A549 (cell line): ENCODE data around the gene MORF4L1.

ENCODE experiments used
- BHLHE40 ChIP-seq: IDR thresholded peaks from 2 replicates; pipeline ENCODE4 v1.6.1; 2012; ENCODE audit warnings: low read depth, low read length, inconsistent platforms
- CEBPB ChIP-seq, 2 experiments: fragments of >200 bp in 1 of 2; sonication (Bioruptor Twin) in 1 of 2; formaldehyde crosslinking in 1 of 2; IDR thresholded peaks; 2 replicates each; pipeline ENCODE4 v1.6.1; 2012 to 2016
- CTCF ChIP-seq: fragments of >200 bp; sonication (Bioruptor Twin); formaldehyde crosslinking; IDR thresholded peaks from 3 replicates; pipeline ENCODE4 v1.5.1; 2016
- EHMT2 ChIP-seq: fragments of 200-600 bp; sonication (generic); IDR thresholded peaks from 2 replicates; pipeline ENCODE4 v1.6.1; 2016; ENCODE audit warnings: antibody characterized with exemption, low read depth, mild to moderate bottlenecking, moderate library complexity
- EP300 ChIP-seq, 2 experiments: fragments of >200 bp; sonication (Bioruptor Twin); formaldehyde crosslinking; IDR thresholded peaks; 2 replicates in 1 of 2; 3 replicates in 1 of 2; pipeline ENCODE4 v1.6.1; 2016 to 2017
- ESRRA ChIP-seq: fragments of 150-350 bp; IDR thresholded peaks from 2 replicates; pipeline ENCODE4 v1.6.1; 2014; ENCODE audit warnings: mild to moderate bottlenecking, low read length, borderline replicate concordance
- HOXB5 ChIP-seq: fragments of 250-450 bp; sonication (Bioruptor Pico); IDR thresholded peaks from 2 replicates; pipeline ENCODE4 v1.5.0; 2020; ENCODE audit warnings: mild to moderate bottlenecking, moderate library complexity
- MAFK ChIP-seq: fragments of 450-650 bp; IDR thresholded peaks from 2 replicates; pipeline ENCODE4 v1.6.1; 2014; ENCODE audit not compliant: partially characterized antibody
- NFE2L2 ChIP-seq: fragments of 150-350 bp; conservative IDR thresholded peaks from 2 replicates; pipeline ENCODE4 v1.6.1; 2014; ENCODE audit warnings: low read length
- POLR2A ChIP-seq: IDR thresholded peaks from 2 replicates; pipeline ENCODE4 v1.6.1; 2012; ENCODE audit warnings: mild to moderate bottlenecking, low read length
- REST ChIP-seq: fragments of 200-600 bp; sonication (generic); IDR thresholded peaks from 2 replicates; pipeline ENCODE4 v1.6.1; 2016; ENCODE audit warnings: antibody characterized with exemption, mild to moderate bottlenecking, moderate library complexity
- SMC3 ChIP-seq: fragments of >200 bp; sonication (Bioruptor Twin); formaldehyde crosslinking; IDR thresholded peaks from 3 replicates; pipeline ENCODE4 v1.6.1; 2018; ENCODE audit warnings: inconsistent platforms
- SREBF2 ChIP-seq: fragments of 450-650 bp; IDR thresholded peaks from 2 replicates; pipeline ENCODE4 v1.6.1; 2014; ENCODE audit warnings: mild to moderate bottlenecking, moderate library complexity
- USF2 ChIP-seq: fragments of 450-650 bp; IDR thresholded peaks from 2 replicates; pipeline ENCODE4 v1.6.1; 2014; ENCODE audit warnings: antibody characterized with exemption

GRCh38 chr15:78921940-78922339 lies 49.2 kb downstream of the MORF4L1 start:
- TF ChIP-seq CTCF (no peak), ESRRA (no peak), POLR2A (no peak), BHLHE40 (no peak), SREBF2 (no peak), USF2 (no peak), SMC3 (no peak), EHMT2 (no peak), REST (no peak), EP300 (IDR thresholded peaks at IDR 0.05) (no peak), MAFK (no peak), NFE2L2 (no peak), CEBPB (IDR thresholded peaks at IDR 0.05) (no peak), HOXB5 (CRISPR knock-in tag) (no peak)
